SK-N-SH (cell line): ENCODE data around the gene MACROD1.

Experiments used
- EZH2phosphoT487 ChIP-seq: fragments of 200-600 bp; sonication (generic); IDR thresholded peaks from 2 replicates; pipeline ENCODE4 v1.6.1; 2017; ENCODE audit warnings: low read depth, mixed run types, mild to moderate bottlenecking, antibody characterized with exemption, moderate library complexity, borderline replicate concordance
- FOSL2 ChIP-seq: IDR thresholded peaks from 2 replicates; pipeline ENCODE4 v1.4.0; 2012; ENCODE audit warnings: low read depth, mild to moderate bottlenecking, moderate library complexity, borderline replicate concordance
- FOXJ3 ChIP-seq: sonication (generic); formaldehyde crosslinking; IDR thresholded peaks from 2 replicates; pipeline ENCODE4 v1.5.1; 2020; ENCODE audit warnings: mild to moderate bottlenecking, missing genetic modification reagents
- GABPA ChIP-seq: IDR thresholded peaks from 2 replicates; pipeline ENCODE4 v1.4.0; 2012; ENCODE audit warnings: low read depth, mild to moderate bottlenecking
- GATA2 ChIP-seq: sonication (generic); formaldehyde crosslinking; IDR thresholded peaks from 2 replicates; pipeline ENCODE4 v1.5.0; 2020; ENCODE audit warnings: mild to moderate bottlenecking, missing genetic modification reagents
- NFIC ChIP-seq: IDR thresholded peaks from 2 replicates; pipeline ENCODE4 v1.4.0; 2012; ENCODE audit warnings: borderline replicate concordance
- POLR2AphosphoS5 ChIP-seq: IDR thresholded peaks from 2 replicates; pipeline ENCODE4 v1.6.1; 2012; ENCODE audit warnings: low read depth, low read length
- RCOR1 ChIP-seq: fragments of 150-350 bp; IDR thresholded peaks from 2 replicates; pipeline ENCODE4 v1.6.1; 2017; ENCODE audit warnings: antibody characterized with exemption, low read length
- YY1 ChIP-seq: IDR thresholded peaks from 2 replicates; pipeline ENCODE4 v1.4.0; 2012; ENCODE audit warnings: low read depth, mild to moderate bottlenecking
- TF ChIP-seq, protein P1 (sequence below): IDR thresholded peaks from 2 replicates; pipeline ENCODE4 v1.6.1; 2012; ENCODE audit warnings: mild to moderate bottlenecking, low read depth, low read length, moderate library complexity
- TF ChIP-seq, protein P2 (sequence below): fragments of 200-600 bp; sonication (generic); IDR thresholded peaks from 2 replicates; pipeline ENCODE4 v1.6.1; 2017; ENCODE audit warnings: antibody characterized with exemption, mild to moderate bottlenecking, moderate library complexity
- TF ChIP-seq, protein P3 (sequence below): IDR thresholded peaks from 2 replicates; pipeline ENCODE4 v1.4.0; 2012; ENCODE audit warnings: low read depth, borderline replicate concordance

DNA sequence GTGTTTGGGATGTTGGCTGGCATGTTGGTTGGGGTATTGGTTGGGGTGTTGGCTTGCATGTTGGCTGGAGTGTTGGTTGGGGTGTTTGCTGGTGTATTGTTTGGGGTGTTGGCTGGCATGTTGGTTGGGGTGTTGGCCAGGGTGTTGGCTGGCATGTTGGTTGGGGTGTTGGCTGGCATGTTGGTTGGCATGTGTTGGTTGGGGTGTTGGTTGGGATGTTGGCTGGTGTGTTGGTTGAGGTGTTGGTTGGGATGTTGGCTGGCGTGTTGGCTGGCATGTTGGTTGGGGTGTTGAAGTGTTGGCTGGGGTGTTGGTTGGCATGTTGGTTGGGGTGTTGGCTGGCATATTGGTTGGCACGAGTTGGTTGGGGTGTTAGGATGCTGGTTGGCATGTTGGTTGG lies 155.1 kb downstream of the MACROD1 start:
- TF ChIP-seq, protein P1, sequence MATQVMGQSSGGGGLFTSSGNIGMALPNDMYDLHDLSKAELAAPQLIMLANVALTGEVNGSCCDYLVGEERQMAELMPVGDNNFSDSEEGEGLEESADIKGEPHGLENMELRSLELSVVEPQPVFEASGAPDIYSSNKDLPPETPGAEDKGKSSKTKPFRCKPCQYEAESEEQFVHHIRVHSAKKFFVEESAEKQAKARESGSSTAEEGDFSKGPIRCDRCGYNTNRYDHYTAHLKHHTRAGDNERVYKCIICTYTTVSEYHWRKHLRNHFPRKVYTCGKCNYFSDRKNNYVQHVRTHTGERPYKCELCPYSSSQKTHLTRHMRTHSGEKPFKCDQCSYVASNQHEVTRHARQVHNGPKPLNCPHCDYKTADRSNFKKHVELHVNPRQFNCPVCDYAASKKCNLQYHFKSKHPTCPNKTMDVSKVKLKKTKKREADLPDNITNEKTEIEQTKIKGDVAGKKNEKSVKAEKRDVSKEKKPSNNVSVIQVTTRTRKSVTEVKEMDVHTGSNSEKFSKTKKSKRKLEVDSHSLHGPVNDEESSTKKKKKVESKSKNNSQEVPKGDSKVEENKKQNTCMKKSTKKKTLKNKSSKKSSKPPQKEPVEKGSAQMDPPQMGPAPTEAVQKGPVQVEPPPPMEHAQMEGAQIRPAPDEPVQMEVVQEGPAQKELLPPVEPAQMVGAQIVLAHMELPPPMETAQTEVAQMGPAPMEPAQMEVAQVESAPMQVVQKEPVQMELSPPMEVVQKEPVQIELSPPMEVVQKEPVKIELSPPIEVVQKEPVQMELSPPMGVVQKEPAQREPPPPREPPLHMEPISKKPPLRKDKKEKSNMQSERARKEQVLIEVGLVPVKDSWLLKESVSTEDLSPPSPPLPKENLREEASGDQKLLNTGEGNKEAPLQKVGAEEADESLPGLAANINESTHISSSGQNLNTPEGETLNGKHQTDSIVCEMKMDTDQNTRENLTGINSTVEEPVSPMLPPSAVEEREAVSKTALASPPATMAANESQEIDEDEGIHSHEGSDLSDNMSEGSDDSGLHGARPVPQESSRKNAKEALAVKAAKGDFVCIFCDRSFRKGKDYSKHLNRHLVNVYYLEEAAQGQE, result no peak
- TF ChIP-seq FOXJ3 (no peak), EZH2phosphoT487 (no peak), YY1 (no peak), NFIC (no peak), GABPA (no peak), FOSL2 (no peak), GATA2 (no peak), RCOR1 (no peak), POLR2AphosphoS5 (no peak)
- TF ChIP-seq, protein P2, sequence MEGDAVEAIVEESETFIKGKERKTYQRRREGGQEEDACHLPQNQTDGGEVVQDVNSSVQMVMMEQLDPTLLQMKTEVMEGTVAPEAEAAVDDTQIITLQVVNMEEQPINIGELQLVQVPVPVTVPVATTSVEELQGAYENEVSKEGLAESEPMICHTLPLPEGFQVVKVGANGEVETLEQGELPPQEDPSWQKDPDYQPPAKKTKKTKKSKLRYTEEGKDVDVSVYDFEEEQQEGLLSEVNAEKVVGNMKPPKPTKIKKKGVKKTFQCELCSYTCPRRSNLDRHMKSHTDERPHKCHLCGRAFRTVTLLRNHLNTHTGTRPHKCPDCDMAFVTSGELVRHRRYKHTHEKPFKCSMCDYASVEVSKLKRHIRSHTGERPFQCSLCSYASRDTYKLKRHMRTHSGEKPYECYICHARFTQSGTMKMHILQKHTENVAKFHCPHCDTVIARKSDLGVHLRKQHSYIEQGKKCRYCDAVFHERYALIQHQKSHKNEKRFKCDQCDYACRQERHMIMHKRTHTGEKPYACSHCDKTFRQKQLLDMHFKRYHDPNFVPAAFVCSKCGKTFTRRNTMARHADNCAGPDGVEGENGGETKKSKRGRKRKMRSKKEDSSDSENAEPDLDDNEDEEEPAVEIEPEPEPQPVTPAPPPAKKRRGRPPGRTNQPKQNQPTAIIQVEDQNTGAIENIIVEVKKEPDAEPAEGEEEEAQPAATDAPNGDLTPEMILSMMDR, result no peak
- TF ChIP-seq, protein P3, sequence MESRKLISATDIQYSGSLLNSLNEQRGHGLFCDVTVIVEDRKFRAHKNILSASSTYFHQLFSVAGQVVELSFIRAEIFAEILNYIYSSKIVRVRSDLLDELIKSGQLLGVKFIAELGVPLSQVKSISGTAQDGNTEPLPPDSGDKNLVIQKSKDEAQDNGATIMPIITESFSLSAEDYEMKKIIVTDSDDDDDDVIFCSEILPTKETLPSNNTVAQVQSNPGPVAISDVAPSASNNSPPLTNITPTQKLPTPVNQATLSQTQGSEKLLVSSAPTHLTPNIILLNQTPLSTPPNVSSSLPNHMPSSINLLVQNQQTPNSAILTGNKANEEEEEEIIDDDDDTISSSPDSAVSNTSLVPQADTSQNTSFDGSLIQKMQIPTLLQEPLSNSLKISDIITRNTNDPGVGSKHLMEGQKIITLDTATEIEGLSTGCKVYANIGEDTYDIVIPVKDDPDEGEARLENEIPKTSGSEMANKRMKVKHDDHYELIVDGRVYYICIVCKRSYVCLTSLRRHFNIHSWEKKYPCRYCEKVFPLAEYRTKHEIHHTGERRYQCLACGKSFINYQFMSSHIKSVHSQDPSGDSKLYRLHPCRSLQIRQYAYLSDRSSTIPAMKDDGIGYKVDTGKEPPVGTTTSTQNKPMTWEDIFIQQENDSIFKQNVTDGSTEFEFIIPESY, result no peak
